RCC 7860 (cell line): ENCODE measurements around the gene TEN1.
A peak's percentile ranks its signal among the peaks of the same experiment; 100 is the strongest.
"Not testable (repeated sequence)": the region's sequence is repeated elsewhere in the genome, so short reads cannot be mapped to it uniquely, and the experiment has no call there.

ENCODE experiments used
- DNase-seq: peaks from one replicate; pipeline ENCODE4 v3.0.0-alpha.2; 2015; ENCODE audit warnings: low spot score
- FAIRE-seq: peaks from 2 replicates; lab custom pipeline; 2012; peaks lifted over from hg19 to GRCh38; lab: Jason Lieb, UNC

Gene TEN1

GRCh38 chr17:76024353-76024752, 45.3 kb downstream of the TEN1 start:
- DNase-seq (no peak), FAIRE-seq (no peak)

GRCh38 chr17:76025294-76025693, 46.3 kb downstream of the TEN1 start:
- DNase-seq (no peak), FAIRE-seq (no peak)

GRCh38 chr17:76026714-76027158, 47.7 kb downstream of the TEN1 start:
- DNase-seq (no peak), FAIRE-seq (no peak)

GRCh38 chr17:76027159-76027839, 48.3 kb downstream of the TEN1 start, which contains the start of gene EVPL:
EVPL (minus strand) TSS chr17:76027306; CDS start chr17:76027198, 108 bp downstream.
- FAIRE-seq (peak; percentile 12), DNase-seq (peak; percentile 63)

DNA sequence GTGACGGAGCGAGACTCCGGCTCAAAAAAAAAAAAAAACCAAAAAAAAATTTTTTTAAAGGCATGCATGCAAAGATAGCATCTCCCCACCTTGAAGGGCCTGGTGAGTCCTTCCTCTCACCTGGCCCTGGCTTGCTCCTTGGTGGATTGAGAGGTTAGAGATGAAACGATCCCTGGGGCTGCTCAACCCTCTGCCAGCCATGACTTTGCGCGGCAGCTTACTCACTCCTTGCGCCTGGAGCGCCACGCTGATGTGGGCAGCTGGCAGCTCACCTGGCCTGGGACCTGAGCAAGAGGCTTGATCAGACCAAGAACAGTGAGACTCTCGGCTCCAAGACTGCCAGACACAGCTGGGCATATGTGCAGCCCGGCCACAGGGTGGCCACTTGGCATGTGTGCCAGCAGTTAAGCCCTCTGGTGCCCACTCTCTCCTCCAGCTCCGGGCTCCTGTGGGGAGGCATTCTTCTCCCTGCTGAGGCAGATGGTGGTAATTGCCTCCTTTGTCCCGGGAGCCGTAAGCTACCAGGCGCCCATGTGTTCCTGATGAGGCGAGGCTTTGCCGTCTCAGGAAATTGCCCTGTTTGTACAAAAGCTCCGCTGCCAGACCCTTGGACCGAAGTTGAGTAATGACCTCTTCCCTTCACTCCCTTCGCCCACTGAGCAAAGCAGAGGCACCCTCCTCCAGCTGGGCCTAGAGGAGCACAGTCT, 53.2 kb downstream of the TEN1 start:
- DNase-seq (no peak), FAIRE-seq (no peak)

DNA sequence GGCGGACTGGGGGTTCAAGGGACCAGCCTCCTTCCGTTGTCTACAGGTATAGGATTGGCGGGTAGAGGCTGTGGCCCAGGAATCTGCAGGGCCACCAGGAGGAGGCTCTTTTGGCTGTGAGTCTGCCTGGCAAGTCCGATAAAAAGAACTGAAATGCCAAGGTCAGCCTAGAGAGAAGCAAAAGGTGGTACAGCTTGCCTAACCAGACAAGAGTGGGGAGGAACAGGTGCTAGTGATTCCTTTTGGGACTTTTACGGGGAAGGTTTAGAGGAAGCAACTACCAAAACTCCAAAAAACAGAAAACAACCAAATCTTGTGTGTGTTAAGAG, 53.7 kb downstream of the TEN1 start:
- FAIRE-seq (no peak), DNase-seq (no peak)

- no peak for FAIRE-seq
- no peak for DNase-seq
These were observed 54.1 kb downstream of the TEN1 start for GRCh38 chr17:76033139-76033538.

DNA sequence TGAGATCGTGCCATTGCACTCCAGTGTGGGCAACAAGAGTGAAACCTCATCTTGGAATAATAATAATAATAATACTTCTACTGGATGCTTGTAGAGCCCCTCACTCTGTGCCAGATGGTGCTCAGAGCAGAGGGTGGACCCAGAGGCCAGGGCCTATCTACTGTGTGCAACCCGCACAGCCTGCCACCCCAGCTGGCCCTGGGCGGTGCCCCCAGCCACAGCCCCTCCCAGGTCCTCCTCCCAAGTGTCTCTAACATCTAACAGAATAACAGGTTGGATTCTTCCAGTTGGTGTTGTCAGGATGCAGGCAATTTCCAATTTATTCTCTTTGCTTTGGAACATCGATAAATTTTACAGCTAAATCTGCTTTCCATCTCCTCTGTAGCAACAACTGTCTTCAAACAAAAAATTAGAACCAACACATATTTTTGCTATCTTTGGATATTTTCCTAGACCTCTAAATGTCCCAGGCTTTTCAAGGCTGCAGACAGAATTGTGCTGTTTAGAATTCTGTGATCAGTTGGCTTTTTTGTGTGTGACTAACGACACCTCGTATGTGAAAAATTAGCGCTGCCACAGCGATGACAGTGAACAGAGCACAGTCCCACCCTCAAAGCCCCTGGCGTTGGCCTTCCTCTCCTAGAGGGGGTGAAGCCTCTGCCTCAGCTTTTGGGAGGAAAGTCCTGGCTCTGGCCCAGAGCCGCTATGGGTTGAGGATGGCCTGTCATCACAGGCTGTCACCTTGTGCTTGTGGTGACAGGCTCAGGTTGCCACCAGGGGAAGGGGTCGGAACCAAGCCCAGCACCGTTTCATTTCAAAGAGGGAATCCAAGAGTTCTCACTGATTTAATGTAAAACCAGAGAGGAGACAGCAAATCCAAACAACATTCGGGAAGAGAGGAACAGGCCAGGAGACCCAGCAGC, 55.6 kb downstream of the TEN1 start:
- DNase-seq = no peak
- no peak for FAIRE-seq

DNA sequence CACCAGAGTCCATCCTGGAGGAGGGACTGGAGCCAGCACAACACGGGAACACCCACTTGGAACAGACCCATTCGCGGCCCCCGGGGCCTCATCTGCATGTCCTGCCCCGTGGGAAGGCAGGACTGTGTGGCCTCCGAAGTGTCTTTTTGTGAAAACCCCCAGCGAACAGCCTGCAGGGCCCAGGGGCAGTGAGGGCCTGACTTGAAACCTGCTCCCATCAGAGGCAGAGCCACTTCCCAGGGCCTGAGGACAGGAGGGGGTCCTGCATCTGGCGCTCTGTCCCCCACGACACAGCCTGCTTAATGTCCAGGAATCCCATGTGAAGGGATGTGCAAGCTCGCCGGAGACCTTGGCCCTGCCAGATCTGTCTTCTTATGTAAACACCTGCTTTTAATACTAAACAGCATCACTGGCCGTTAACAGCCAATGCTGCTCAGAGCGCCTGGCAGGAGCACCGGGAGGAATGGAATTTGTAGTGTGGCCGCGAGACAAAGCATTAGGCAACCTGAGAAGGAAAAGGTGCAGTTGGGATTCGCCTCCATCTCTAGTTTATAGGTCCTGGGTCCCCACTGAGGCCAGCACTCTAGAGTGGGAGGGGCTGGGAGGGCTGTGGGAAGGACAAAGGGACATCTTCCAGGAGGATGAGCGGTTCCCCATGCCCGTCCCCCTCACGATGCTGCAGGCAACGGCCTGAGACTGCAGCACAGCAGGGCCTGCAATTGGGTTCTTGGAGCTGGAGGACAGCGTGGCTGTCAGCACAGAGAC, 57.6 kb downstream of the TEN1 start:
- FAIRE-seq = no peak
- DNase-seq = no peak

DNA sequence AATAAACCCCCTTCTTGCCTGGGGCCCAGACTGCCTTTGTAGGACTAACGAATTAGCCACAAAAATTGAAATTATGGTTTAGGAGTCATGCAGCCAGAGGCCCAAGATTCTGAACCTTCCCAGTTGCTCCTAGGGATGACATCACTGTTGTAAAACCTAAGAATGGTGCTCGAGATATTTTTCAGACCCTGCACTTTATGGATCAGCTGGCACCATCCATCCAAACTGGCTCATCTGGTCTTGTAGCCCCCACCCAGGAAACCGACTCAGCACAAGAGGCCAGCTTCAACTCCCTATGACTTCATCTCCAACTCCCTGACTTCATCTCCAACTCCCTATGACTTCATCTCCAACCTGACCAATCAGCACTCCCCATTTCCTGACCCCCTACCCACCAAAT, 59.0 kb downstream of the TEN1 start:
- DNase-seq (no peak), FAIRE-seq (no peak)

- FAIRE-seq = no peak
These were observed 60.1 kb downstream of the TEN1 start for GRCh38 chr17:76039121-76039520.

GRCh38 chr17:76040376-76040775, 61.3 kb downstream of the TEN1 start:
- FAIRE-seq (no peak), DNase-seq (no peak)

More at GRCh38 chr17:76039121-76039520, 60.1 kb downstream of the TEN1 start:
- DNase-seq = no peak

DNA sequence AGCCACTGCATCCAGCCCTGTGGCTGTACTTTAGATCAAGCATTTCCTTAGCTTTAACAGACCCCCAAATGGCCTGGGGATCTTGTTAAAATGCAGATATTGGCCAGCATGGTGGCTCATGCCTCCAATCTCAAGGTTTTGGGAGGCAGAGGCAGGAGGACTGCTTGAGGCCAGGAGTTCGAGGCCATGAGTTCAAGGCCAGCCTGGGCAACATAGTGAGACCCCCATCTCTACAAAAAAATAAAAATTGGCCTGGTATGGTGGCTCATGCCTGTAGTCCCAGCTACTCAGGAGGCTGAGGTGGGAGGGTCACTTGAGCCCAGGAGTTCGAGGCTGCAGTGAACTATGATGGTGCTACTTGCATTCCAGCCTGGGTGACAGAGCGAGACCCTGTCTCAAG, 63.8 kb downstream of the TEN1 start:
- DNase-seq, FAIRE-seq: not testable (repeated sequence)

GRCh38 chr17:76044475-76045007, 65.5 kb downstream of the TEN1 start:
- not testable (repeated sequence) for DNase-seq, FAIRE-seq

DNA sequence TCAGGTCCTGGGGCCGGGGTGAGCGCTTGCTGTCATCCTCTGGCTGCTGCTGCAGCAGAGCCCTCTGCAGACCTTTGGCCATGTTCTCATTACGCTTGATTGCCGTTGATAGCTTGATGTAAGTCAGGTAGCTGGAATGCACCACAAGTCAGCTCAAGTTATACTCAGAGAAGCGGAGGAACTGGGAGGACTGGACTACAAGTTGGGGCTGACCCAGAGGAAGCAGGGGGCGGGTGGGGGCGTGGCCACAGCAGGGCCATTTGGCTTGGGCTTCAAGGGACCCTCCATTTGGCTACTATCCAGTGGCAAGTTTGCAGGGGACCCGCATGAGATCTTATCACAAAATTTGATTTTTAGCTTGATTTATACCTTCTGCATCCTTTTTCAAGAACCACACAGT, 67.0 kb downstream of the TEN1 start:
- no peak for FAIRE-seq
- DNase-seq = no peak

DNA sequence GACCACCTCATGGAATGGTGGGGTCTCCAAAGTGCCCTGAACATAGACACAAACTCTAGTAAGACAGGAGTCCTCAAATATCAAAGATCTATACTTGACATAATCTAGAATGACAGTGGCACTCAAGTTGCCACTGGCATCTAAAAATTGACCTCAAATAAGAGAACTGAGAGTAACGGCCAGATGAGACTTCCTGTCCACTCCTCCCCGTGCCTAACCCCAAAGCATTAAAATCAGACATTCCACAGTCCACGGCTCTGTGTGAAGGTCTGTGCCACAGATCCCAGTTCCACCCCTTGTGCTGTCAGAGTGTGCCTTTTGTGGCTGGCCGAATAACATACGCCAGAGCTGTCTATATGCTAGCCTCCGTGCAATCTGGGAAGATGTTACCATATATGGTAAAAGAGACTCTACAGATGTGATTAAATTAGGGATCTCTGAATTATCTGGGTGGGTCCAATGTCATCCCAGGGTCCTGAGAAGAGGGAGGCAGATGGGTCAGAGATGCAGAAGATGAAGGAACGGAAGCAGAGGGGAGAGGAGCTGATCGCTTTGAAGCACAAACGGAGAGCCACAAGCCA, 69.1 kb downstream of the TEN1 start:
- DNase-seq = no peak
- no peak for FAIRE-seq

DNA sequence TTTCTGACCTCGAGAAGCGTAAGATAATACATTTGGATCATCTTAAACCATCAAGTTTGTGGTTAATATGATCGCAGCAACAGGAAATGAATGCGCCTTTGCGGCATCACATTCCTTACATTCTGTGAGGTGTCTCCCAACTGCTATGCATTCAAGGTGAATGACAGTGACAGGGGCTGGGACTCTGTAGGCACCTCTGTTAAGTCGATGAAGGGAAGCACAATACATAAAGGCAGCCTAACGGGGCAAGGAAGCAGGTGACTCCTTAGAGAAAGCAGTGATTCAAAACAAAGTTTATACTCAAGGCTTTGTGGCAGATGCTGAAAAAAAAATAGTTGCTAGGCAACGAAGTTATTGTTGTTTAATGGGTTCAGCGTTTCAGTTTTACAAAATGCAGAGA, 69.7 kb downstream of the TEN1 start:
- FAIRE-seq (no peak), DNase-seq (peak; percentile 71)

DNA sequence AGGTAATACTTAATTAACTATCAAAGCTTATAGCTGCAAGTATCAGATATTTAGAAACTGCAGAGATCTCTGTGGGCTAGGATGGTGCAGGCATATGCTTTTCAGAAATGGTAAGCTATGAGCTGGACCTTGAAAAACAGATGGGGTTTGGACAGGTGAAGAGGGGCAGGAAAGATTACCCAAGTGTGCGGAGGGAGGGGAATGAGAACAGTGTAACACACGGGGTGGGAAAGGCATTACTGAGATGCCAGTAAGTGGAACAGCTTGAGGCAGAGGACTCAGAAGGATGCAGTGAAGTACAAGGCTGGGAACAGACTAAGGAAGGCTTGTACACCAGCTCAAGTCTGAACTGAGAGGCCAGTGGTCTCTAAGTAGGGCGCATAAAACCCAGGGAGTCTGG, 70.2 kb downstream of the TEN1 start:
- no peak for DNase-seq
- FAIRE-seq = no peak

DNA sequence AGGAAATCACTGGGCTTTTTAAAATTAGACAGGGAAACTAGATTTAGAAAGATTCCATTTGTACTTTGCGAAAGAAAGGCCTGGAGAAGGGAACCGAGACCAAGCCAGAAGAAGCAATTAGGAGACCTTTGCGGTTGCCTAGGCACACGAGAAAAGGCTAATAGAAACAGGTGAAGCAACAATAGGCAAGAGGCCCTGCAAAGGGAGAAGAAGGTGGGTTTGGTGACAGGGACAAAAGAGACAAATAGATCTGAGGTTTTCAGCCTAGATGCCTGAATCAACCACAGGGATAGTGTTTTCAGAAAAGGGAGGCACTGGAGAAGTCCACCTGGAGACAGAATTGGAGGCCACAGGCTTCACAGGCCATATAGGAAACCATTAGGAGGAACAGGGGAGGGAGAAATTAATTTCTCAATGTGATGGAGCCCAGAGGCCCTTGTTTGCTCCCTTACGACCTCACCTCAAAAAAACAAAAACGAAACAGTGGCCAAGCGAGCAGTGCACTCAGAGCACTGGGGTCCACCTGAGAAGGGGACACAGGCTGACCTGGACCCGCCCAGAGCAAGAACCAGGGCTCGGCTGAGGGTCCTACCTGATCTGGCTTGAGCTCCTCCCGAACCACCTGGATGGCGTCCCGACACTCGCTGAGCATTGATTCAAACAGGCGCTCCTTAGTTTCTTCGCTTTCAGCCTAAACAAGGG, 70.9 kb downstream of the TEN1 start:
- no peak for DNase-seq
- FAIRE-seq = no peak
